Adrenal gland (tissue), 5 donors: ENCODE results near the gene PEAR1.

Experiments
- CTCF ChIP-seq, 6 experiments: fragments of 450-650 bp in 4 of 6; fragments of 200-600 bp in 2 of 6; sonication (generic) in 1 of 6; IDR thresholded peaks; 1 replicate in 5 of 6; 2 replicates in 1 of 6; pipeline versions ENCODE4 v1.5.1 to v1.8.0; 2016 to 2021; ENCODE audit warnings: antibody characterized with exemption in 6 of 6, mild to moderate bottlenecking in 2 of 6, moderate library complexity in 1 of 6
- POLR2A ChIP-seq, 2 donors: fragments of 450-650 bp; IDR thresholded peaks; one replicate each; pipeline ENCODE4 v1.6.1; 2017; ENCODE audit warnings: antibody characterized with exemption in 2 of 2, mild to moderate bottlenecking in 2 of 2, moderate library complexity in 1 of 2
- donor health status: DM: no; HTN: no; CAD: no.

- TF ChIP-seq CTCF (IDR thresholded peaks at IDR 0.05) (no peak), POLR2A (IDR thresholded peaks at IDR 0.05) (no peak)
These were observed 28.3 kb upstream of the PEAR1 start for GRCh38 chr1:156865258-156865657.
